Glomerular endothelial cell (primary cell): ENCODE results near the gene MEGF11. TPM values are rescaled to one million over a fixed set of nuclear protein-coding genes. Genes with fewer than 3 reads are reported as not detected.

Experiments
- DNase-seq: peaks from one replicate; pipeline ENCODE4 v3.0.0-alpha.2; 2011; ENCODE audit warnings: low read depth, low spot score; ENCODE audit errors: extremely low read depth
- total RNA-seq: library from RNA; depleted of rRNA; stranded (reverse); fragments of >200 nt; gene quantifications from 2 replicates; pipeline ENCODE4 v1.2.3, GENCODE V29; 2015

Gene MEGF11
- total RNA-seq, 1 donor from 2014 or later: 0.18 TPM

GRCh38 chr15:66184492-66184891 lies 69.1 kb downstream of the MEGF11 start:
- DNase-seq: no peak

GRCh38 chr15:66180531-66181097 lies 72.9 kb downstream of the MEGF11 start:
- DNase-seq: no peak

GRCh38 chr15:66178531-66178910 lies 75.0 kb downstream of the MEGF11 start:
- no peak for DNase-seq

- DNase-seq: no peak
Measured at GRCh38 chr15:66172324-66172980, 81.1 kb downstream of the MEGF11 start.

GRCh38 chr15:66171841-66172240 lies 81.7 kb downstream of the MEGF11 start:
- no peak for DNase-seq

- no peak for DNase-seq
Measured at GRCh38 chr15:66170716-66171115, 82.8 kb downstream of the MEGF11 start.

GRCh38 chr15:66170042-66170441 lies 83.5 kb downstream of the MEGF11 start:
- DNase-seq: no peak

- no peak for DNase-seq
Measured at GRCh38 chr15:66169625-66170024, 83.9 kb downstream of the MEGF11 start.

- no peak for DNase-seq
Measured at GRCh38 chr15:66169023-66169422, 84.5 kb downstream of the MEGF11 start.

GRCh38 chr15:66167854-66168253 lies 85.7 kb downstream of the MEGF11 start:
- no peak for DNase-seq

- DNase-seq: no peak
Measured at GRCh38 chr15:66165856-66166255, 87.7 kb downstream of the MEGF11 start.

- no peak for DNase-seq
Measured at GRCh38 chr15:66164788-66165187, 88.8 kb downstream of the MEGF11 start.

- no peak for DNase-seq
Measured at GRCh38 chr15:66163553-66163952, 90.0 kb downstream of the MEGF11 start.

- DNase-seq: no peak
Measured at GRCh38 chr15:66162286-66162685, 91.3 kb downstream of the MEGF11 start.

GRCh38 chr15:66161575-66162118 lies 91.9 kb downstream of the MEGF11 start:
- DNase-seq: no peak

- DNase-seq: no peak
Measured at GRCh38 chr15:66161108-66161507, 92.4 kb downstream of the MEGF11 start.

- no peak for DNase-seq
Measured at GRCh38 chr15:66157507-66157906, 96.0 kb downstream of the MEGF11 start.

GRCh38 chr15:66156310-66156975 lies 97.1 kb downstream of the MEGF11 start:
- DNase-seq: no peak

- DNase-seq: no peak
Measured at GRCh38 chr15:66155065-66155464, 98.5 kb downstream of the MEGF11 start.

- DNase-seq: no peak
Measured at GRCh38 chr15:66154581-66154980, 99.0 kb downstream of the MEGF11 start.

GRCh38 chr15:66153549-66154415 lies 99.8 kb downstream of the MEGF11 start:
- no peak for DNase-seq
